GM19438 (cell line): ENCODE data around the gene OR10D3.
"Not testable (repeated sequence)": the region's sequence is repeated elsewhere in the genome, so short reads cannot be mapped to it uniquely, and the experiment has no call there.

ENCODE experiments used
- ATAC-seq: cut with Tn5 transposase; IDR thresholded peaks from one replicate; pipeline ENCODE4 v1.9.1; 2021; ENCODE audit warnings: low read depth; ENCODE audit not compliant: unreplicated experiment

Gene OR10D3

GRCh38 chr11:124183068-124183467, at the start of gene OR10D3:
TSS of gene OR10D3 (plus strand) at chr11:124183345. CDS start at chr11:124185270, 1,925 bp downstream.
- no peak for ATAC-seq

GRCh38 chr11:124143034-124143433, 40.1 kb upstream of the OR10D3 start:
- ATAC-seq = no peak

- no peak for ATAC-seq
These were observed 35.2 kb upstream of the OR10D3 start for GRCh38 chr11:124147951-124148350.

- no peak for ATAC-seq
These were observed 32.5 kb upstream of the OR10D3 start for GRCh38 chr11:124150684-124151083.

GRCh38 chr11:124152770-124153407, 30.3 kb upstream of the OR10D3 start:
- ATAC-seq = no peak

GRCh38 chr11:124153821-124154220, 29.3 kb upstream of the OR10D3 start:
- no peak for ATAC-seq

GRCh38 chr11:124159481-124159880, 23.7 kb upstream of the OR10D3 start:
- no peak for ATAC-seq

GRCh38 chr11:124160986-124161385, 22.2 kb upstream of the OR10D3 start:
- ATAC-seq = no peak

- no peak for ATAC-seq
These were observed 15.3 kb upstream of the OR10D3 start for GRCh38 chr11:124167826-124168231.

GRCh38 chr11:124168796-124169195, 14.3 kb upstream of the OR10D3 start:
- ATAC-seq = no peak

- ATAC-seq = not testable (repeated sequence)
These were observed 12.8 kb upstream of the OR10D3 start for GRCh38 chr11:124170315-124170714.

- no peak for ATAC-seq
These were observed 12.2 kb upstream of the OR10D3 start for GRCh38 chr11:124170801-124171586.

GRCh38 chr11:124172101-124172500, 11.0 kb upstream of the OR10D3 start:
- ATAC-seq = no peak

- ATAC-seq = no peak
These were observed 10.5 kb upstream of the OR10D3 start for GRCh38 chr11:124172599-124172998.

GRCh38 chr11:124174001-124174583, 9.1 kb upstream of the OR10D3 start:
- no peak for ATAC-seq

GRCh38 chr11:124176925-124177715, 6.0 kb upstream of the OR10D3 start:
- ATAC-seq = no peak

GRCh38 chr11:124179310-124179709, 3.8 kb upstream of the OR10D3 start:
- no peak for ATAC-seq

- no peak for ATAC-seq
These were observed 7.4 kb downstream of the OR10D3 start for GRCh38 chr11:124190298-124191139.

- no peak for ATAC-seq
These were observed 10.3 kb downstream of the OR10D3 start for GRCh38 chr11:124193221-124194010.
